Measurements from ENCODE around the gene ETDC.
"Not testable (repeated sequence)": the region's sequence is repeated elsewhere in the genome, so short reads cannot be mapped to it uniquely, and the experiment has no call there.

The ETDC gene

DNA sequence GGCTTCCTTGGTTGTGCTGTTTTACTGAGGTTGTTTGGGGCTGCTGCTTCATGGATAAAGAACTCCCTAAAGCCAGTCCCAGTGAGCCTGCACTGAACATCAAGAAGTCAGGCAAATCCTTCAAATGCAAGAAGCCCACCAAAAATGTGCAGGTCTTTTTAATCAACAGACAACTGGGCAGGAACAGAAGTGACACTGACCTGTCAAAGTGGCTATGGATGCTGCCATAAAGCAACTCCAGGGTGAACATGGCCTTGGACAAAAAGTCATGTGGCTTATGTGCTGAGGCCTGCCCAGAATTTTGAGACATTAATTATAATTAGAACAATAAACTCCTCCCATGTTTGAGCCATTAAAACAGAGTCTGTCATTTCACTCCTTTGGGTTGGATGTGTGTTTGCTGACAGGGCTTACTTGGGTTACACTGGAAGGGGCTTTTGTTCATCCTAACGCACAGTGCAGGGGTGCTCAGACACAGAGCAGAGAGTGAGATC is at the start of gene ETDC:
ETDC (plus strand) TSS at position 51 of the 494 bp plus-strand sequence; CDS start at position 51, 0 bp downstream.
- DNase-seq (ENCODE audit: low spot score) = no peak
- no peak for FAIRE-seq

GRCh38 chrX:135260976-135261375 is 48.3 kb upstream of the ETDC start:
- not testable (repeated sequence) for FAIRE-seq; DNase-seq (ENCODE audit: low spot score)

GRCh38 chrX:135263376-135263775 is 45.9 kb upstream of the ETDC start:
- DNase-seq (ENCODE audit: low spot score); FAIRE-seq: not testable (repeated sequence)

- DNase-seq (ENCODE audit: low spot score) (no peak), FAIRE-seq (no peak)
Observed at GRCh38 chrX:135264206-135264605, 45.1 kb upstream of the ETDC start.

- FAIRE-seq (no peak), DNase-seq (ENCODE audit: low spot score) (no peak)
Observed at GRCh38 chrX:135273162-135273561, 36.1 kb upstream of the ETDC start.

GRCh38 chrX:135275973-135276372 is 33.3 kb upstream of the ETDC start:
- FAIRE-seq (no peak), DNase-seq (ENCODE audit: low spot score) (no peak)

GRCh38 chrX:135287266-135287823 is 21.9 kb upstream of the ETDC start:
- FAIRE-seq (no peak), DNase-seq (ENCODE audit: low spot score) (no peak)

DNA sequence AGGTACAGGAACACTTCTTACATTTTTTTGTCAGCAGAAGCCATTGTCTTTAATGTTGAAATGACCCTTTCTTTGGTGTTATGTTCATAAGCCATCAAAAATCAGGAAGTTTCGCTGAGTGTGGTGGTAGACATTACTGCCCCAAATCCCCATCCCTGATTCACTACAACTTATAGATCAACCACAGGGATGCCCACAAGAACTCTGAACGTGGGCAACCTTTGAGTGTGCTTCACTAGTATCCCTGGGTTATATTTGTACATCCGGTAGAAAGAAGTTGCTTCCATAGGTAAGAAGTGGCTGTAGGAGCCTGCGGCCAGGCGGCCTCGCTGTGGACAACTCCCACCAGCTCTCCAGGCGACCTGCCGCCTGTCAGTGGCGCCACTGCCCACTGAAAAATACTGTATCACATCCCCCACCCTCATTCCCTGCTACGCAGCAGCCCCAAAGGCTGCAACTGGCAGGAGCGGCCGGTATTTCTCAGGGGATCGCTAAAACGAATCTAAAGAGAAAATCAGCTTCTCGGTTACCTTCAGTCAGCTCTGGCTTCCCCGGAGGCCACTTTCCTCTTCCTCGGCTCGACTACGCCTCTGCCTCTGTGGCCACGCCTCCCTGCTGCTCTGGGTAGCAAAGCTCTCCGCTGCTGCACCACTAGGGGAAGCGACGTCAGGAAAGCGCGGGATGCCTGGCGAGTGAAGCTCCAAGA is 13.9 kb upstream of the ETDC start:
- no peak for DNase-seq (ENCODE audit: low spot score)
- no peak for FAIRE-seq

- no peak for DNase-seq (ENCODE audit: low spot score)
- FAIRE-seq = no peak
Observed at GRCh38 chrX:135295944-135296305, 13.4 kb upstream of the ETDC start.

- no peak for DNase-seq (ENCODE audit: low spot score)
- FAIRE-seq = no peak
Observed at GRCh38 chrX:135302269-135302873, 6.9 kb upstream of the ETDC start.

DNA sequence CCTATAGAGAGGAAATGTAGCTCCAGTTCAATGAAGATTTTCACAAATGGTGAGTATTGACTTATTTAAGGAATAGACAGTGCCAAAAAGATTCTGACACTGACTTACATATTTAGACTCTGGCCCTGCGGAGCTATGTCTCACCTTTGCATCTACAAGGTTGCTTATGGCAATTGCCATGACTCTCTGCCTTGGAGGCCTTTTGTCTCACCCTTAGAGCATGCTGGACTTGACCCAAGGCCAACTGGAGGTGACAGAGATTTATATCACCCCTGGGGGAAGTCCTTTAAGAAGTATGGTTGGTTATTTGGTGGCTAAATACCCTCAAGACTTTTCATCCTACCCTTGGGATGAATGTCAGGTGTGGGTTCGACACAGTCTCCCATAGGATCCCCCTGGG is 4.5 kb upstream of the ETDC start:
- no peak for FAIRE-seq

GRCh38 chrX:135307171-135307570 is 2.1 kb upstream of the ETDC start:
- no peak for FAIRE-seq
- no peak for DNase-seq (ENCODE audit: low spot score)

More for the DNA sequence above, 4.5 kb upstream of the ETDC start:
- DNase-seq (ENCODE audit: low spot score) = no peak

DNA sequence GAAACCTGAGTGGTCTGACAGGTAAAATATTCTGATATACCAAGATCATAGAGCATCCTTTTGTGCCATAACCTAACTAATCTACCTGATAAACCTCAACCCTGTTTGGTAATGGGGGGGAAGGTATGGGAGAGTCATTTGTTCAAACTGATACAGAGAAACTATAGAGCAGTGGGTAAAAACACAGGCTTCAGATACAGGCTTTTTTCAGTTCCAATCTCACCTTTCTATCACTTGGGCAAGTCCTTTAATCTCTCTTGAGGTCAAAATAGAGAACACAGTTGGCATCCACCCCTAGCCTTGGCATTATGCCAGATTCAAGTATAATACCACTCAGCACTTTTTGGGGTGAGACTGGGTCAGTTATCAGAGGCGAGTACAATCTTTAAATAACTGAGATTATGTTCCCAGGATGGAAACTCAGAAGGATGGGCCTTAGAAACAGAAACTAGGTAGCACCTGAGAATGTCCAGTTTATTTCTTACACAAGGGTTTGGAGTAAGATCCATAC is 880 bp upstream of the ETDC start:
- FAIRE-seq (no peak), DNase-seq (ENCODE audit: low spot score) (no peak)

GRCh38 chrX:135315864-135316263 is 6.6 kb downstream of the ETDC start:
- DNase-seq (ENCODE audit: low spot score) (no peak), FAIRE-seq (no peak)

DNA sequence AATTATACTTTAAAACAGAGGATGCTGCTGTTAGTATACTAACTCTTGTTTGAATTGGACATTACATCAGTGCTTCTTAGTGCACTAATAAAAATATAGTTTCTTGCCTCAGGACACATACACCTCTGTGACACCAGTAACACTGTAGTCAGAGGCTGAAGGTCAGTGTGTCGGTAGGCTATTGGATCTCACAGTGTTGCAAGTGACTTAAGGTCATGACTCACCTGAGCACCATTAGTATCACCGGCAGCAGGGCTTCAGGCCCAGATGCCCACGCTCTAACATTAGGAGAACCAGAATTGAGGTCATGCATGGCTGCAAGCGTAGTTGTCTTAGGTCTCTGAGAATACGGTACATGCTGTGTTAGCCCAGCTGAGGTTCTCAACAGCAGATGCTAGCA is 15.2 kb downstream of the ETDC start:
- FAIRE-seq = no peak

GRCh38 chrX:135325036-135325818 is 15.9 kb downstream of the ETDC start:
- not testable (repeated sequence) for FAIRE-seq; DNase-seq (ENCODE audit: low spot score)

More for the DNA sequence above, 15.2 kb downstream of the ETDC start:
- DNase-seq (ENCODE audit: low spot score) = no peak

DNA sequence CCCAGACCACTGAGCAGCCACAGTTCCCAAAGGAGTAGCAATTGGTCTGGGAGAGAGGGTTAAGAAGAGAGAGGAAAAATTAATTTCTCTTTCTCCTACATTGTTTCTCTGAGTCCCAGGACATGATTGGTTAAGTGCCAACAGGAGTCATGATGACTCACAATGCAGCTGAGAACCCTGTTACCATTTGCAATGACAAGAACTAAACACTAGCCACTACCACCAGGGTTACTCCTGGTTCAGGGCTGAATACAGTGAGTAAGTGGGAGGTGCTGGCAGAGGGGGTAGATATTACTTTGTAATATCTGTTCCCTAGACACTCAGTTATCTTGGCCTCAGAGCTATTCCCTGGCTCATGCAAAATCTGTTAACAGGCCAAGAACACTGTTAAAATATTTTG is 18.0 kb downstream of the ETDC start:
- no peak for FAIRE-seq
- DNase-seq (ENCODE audit: low spot score) = peak; percentile 59

- DNase-seq (ENCODE audit: low spot score) (no peak), FAIRE-seq (no peak)
Observed at GRCh38 chrX:135328421-135329005, 19.2 kb downstream of the ETDC start.

GRCh38 chrX:135330706-135331105 is 21.4 kb downstream of the ETDC start:
- FAIRE-seq = no peak

DNA sequence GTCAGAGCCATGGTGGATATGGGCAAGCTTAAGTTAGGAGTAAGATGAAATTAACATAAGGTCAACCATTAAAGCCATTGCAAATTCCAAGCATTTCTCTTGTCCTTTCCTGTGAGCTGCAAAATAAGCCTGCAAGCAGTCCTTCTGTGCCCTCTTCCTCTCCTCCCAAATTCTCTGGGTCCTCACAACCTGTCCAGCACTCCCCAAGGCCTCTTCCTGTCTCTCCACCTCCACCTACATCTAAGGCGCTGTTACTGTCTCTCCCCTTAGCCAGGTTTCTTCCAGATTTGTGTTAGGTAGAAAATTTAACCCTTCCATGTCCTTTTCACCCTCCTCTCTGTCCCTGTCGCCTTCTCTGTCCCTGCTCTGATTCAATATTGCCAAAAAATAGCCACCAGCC is 22.2 kb downstream of the ETDC start:
- no peak for FAIRE-seq
- no peak for DNase-seq (ENCODE audit: low spot score)

More at GRCh38 chrX:135330706-135331105, 21.4 kb downstream of the ETDC start:
- DNase-seq (ENCODE audit: low spot score) = no peak

- DNase-seq (ENCODE audit: low spot score) = no peak
- no peak for FAIRE-seq
Observed at GRCh38 chrX:135340831-135341230, 31.6 kb downstream of the ETDC start.
